Measurements from ENCODE around the gene GLG1.
A peak's percentile ranks its signal among the peaks of the same experiment; 100 is the strongest.
"Not testable (repeated sequence)": the region's sequence is repeated elsewhere in the genome, so short reads cannot be mapped to it uniquely, and the experiment has no call there.

GLG1 gene

GRCh38 chr16:74438492-74438979, 168.4 kb downstream of the GLG1 start:
- peak in 1 of 3 donors; percentile 21 for DNase-seq

DNA sequence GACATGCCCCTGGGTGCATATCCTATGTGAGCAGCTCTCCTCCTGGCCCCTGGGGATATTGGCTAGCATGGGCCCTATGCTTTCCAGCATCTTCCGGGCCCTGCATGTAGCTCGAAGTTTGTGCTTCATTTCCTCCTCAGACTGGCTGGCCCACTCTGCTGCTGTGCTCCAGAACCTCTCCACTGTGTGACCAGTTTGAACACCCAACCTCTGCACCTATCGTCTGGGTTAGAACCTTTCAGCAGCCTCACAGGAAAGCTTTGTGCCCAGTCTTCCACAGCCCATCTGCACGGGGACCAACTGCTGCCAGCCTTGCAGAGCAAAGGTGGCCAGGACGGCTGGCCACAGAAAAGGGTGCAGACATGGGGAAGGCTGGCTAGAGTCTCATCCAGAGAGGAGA, 175.4 kb downstream of the GLG1 start:
- DNase-seq: no peak

GRCh38 chr16:74430036-74430712, 176.7 kb downstream of the GLG1 start:
- DNase-seq: peak; percentile 27 to 43 (median 41)

- DNase-seq: not testable (repeated sequence)
These were observed 178.4 kb downstream of the GLG1 start for GRCh38 chr16:74428493-74428892.

DNA sequence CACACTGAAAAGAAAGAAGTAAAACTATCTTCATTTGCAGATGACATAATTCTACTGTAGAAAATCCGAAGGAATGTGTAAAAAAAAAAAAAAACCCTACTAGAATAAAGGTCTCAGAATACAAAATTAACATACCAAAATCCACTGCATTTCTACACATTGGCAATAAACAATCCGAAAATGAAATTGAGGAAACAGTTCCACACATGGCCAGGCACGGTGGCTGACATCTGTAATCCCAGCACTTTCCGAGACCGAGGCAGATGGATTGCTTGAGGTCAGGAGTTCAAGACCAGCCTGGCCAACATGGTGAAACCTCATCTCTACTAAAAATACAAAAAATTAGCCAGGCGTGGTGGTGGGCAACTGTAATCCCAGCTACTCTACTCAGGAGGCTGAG, 181.2 kb downstream of the GLG1 start:
- DNase-seq: peak; percentile 14 to 34 (median 29)

GRCh38 chr16:74423721-74424120, 183.2 kb downstream of the GLG1 start:
- not testable (repeated sequence) for DNase-seq

DNA sequence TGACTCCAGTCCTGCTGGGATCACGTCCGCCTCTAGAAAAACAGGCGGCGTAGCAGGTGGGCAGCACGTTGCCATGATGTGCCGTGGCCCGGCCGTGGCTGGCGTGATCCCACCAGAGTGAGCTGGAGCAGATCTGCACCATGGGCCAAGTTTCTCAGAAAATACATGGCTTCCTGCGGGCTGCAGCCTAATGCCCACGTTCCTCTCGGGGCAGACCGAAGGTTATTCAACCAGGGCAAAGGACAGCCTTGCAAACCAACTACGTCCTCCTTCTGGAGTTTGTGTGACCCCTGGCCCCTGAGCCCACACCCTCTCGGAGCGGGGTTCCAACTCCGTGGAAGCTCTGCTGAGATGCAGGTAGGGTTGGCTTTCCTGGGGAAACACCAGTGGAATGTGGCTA, 184.8 kb downstream of the GLG1 start:
- DNase-seq: not testable (repeated sequence)

DNA sequence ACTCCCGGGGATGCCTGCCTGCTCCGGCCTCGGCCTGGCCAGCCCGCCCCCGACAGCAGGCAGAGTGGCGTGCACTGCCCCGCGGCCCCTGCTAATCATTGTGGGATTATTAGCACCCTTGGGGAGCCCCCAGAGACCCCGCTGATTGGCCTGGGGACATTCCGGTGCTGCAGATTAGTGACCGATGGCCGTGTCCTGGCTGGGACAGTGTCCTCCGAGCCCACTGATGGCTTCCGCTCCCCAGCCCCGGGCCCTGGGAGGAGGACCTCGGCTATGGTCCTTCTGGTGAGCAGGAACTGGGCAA, 185.5 kb downstream of the GLG1 start:
- peak in 1 of 3 donors; percentile 8 for DNase-seq

DNA sequence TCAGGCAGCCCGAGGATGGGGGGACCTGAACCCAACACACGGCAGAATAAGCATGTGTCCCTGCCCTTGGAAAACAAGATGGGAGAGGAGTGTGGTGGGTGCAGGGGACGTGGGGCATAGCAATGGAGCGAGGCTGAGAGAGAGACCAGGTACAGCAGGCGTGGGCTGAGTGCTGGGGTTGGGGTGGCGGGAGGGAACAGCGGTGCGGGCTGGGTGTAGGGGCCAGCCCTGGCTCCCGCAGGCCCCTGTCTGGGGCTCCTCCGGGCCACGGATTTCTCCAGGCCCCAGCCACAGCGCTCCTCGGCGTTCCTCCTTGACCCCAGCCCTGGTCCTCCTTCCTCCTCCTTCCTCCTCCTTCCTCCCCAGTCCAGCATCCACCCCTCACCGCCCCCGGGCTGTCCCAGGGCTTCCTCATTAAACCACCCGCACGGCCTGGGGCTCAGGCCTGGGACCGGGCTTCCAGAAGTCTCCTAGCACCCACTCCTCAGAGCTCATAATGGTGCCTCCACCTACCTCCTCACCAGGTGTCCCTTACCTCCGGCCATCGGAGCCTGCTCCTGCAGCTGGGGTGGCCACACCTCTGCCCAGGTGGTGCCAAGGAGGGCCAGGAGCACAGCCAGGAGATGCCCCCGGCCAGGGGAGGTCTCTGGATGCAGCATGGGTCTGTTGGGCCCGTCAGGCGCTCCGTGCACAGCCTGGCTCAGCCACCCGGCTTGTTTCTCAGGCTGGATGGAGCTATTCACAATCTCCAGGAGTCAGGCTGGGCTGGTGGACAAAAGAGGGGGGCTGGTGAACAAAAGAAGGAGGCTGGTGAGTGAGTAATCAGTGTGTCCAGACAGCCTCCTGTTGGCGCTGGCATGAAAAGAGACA, 186.1 kb downstream of the GLG1 start, which contains the start of gene CLEC18B:
TSS of gene CLEC18B (minus strand) at position 867 of the 870 bp plus-strand sequence. CDS start at position 659, 208 bp downstream.
- not testable (repeated sequence) for DNase-seq

DNA sequence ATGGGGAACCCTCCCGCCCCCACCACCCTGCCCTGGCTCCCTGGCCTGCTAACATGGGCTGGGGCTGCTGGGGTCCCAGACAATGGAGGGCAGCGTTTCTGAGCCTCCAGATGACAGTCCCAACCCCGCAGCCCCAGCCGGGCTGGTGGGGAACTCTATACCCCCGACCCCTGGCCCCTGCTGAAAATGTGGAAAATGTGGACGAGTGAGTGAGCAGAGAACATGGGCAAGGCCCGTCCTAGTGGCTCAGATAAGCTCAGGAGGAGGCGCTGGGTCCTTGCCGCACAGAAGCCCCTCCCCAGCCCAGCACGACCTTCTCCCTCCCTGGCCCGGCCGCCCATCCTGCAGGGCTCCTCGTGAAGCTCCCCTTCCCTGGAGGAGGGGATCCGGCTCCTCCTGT, 187.1 kb downstream of the GLG1 start:
- not testable (repeated sequence) for DNase-seq

- not testable (repeated sequence) for DNase-seq
These were observed 189.0 kb downstream of the GLG1 start for GRCh38 chr16:74417897-74418296.

GRCh38 chr16:74413920-74414319, 193.0 kb downstream of the GLG1 start:
- DNase-seq: peak in 1 of 3 donors; percentile 5

DNA sequence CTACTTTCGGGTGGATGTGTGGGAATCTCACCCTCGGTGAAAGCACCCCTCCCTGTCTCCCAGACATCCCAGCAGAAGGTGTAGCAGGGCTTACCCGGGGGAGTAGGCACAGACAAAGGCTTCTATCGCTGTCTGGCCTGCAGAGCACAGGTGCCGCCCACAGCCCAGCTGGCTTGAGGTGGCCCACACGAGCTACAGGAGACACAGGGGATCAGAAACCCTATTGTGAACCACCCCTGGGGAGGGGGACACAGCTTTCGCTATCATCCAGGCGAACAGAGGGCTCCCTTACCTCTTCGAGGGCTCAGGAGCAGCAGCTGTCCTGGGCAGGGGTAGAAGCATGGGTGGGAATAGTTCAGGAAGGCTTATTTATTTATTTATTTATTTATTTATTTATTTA, 193.4 kb downstream of the GLG1 start:
- DNase-seq: peak in 1 of 3 donors; percentile 13

GRCh38 chr16:74412775-74413390, 194.0 kb downstream of the GLG1 start:
- DNase-seq: peak in 1 of 3 donors; percentile 10

GRCh38 chr16:74412138-74412774, 194.7 kb downstream of the GLG1 start:
- not testable (repeated sequence) for DNase-seq

DNA sequence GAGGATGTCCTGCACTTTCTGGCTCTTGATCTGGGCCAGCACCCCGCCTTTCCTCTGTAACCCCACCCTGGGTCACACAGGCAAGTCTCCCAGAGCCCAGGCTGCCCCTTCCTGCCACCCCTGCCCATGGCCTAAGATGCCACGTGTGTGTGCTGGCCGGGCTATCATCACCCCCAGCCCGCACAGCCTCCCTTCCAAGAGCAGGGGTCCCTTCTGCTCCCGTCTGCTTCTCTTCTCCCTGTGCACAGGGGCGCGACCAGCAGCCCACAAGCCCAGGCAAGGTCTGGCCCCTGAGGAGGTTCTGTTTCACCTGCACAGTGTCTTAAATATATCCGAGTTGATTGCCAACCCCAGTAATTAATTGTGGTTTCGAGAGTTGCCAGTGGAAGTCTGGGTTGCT, 195.9 kb downstream of the GLG1 start:
- peak in 1 of 3 donors; percentile 16 for DNase-seq

DNA sequence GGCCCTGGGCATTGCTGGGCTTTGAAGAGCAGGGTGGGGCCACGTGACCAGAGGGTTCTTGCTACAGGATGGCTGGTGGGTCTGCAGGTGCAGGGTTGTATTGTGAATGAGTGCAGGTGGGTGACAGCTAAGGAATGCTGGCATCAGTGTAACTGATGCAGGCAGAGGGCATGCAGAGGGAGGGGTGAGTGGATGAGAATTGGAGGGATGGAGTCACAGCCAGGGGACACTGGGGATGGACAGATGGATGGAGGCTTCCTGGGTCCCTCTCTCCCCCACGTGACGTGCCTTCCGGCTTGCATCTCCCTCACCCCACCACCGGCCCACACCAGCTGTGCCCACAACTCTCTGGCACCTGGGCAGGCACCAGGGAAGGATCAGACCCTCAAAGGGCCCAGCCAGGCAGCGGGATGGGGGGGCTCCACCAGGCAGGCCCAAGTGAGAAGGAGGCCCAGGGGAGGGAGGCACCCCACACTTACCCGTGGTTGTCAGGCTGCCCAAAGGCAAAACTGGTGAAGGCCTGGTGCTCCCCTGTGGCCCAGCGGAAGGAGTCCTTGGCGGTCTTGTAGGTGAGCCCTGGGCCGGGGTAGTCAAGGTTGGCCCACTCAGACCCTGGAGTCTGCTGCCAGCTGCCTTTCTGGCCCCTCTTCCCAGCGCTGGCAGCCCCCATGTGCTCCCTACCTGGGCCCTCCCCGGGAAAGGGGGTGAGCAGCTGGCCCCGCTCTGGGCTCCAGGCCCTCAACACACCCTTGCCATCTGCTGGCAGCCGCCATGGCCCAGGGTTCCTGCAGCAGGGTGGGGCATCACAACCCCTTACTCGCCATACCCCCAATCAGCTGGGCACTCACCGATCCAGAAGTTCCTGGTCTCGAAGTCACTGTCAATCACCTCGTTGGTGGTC, 196.6 kb downstream of the GLG1 start:
- DNase-seq: not testable (repeated sequence)

DNA sequence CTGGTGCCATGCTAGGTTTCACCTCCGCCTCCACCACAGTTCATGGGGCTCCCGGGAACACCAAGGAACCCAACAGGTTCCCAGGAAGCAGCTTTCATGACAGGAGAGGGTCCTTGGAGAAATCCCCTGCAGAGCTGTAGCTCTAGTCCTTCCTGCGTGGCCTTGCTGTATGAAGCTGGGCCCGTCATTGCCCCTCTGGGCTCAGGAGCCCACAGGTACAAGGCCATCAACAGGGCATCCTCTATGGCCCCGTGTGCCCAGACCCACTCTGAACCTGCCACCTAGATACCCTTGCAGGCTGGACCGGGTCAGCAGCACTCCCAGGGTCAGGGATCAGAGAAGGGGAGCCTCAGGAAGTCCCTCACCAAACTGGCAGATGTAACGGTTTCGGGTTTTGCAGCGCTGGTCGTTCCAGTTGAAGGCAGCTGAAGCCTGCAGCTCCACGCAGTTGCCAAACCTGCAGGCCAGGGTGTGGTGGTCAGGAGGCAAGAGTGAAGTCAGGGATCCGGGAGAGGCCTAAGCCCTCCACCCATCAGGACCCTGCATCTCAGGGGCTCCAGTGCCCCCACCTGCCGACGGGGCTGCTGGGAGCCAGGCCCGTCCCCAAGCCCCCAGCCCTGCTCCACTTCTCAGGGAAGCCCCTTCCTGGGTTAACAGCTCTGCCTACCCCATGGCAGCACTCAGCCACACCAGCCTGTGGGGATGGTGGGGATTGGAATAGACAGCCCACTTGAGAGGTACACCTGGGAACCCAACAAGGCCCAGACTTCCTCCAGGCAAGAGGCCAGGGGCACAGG, 197.5 kb downstream of the GLG1 start:
- DNase-seq: peak in 1 of 3 donors; percentile 13

GRCh38 chr16:74407362-74407705, 199.6 kb downstream of the GLG1 start:
- DNase-seq: peak in 2 of 3 donors; percentile 10 to 16

GRCh38 chr16:74406600-74407361, 200.1 kb downstream of the GLG1 start:
- DNase-seq: not testable (repeated sequence)

Measured in suppressor macrophage treated with lipopolysaccharide for 1 hour (primary cell).